IPS-11a (cell line): Measurements from ENCODE around the gene BRSK1.

Experiments
- H3K4me3 ChIP-seq: one replicate; pipeline ENCODE4 v1.5.1; 2013; ENCODE audit warnings: low read depth, low read length, control low read depth

Gene BRSK1

DNA sequence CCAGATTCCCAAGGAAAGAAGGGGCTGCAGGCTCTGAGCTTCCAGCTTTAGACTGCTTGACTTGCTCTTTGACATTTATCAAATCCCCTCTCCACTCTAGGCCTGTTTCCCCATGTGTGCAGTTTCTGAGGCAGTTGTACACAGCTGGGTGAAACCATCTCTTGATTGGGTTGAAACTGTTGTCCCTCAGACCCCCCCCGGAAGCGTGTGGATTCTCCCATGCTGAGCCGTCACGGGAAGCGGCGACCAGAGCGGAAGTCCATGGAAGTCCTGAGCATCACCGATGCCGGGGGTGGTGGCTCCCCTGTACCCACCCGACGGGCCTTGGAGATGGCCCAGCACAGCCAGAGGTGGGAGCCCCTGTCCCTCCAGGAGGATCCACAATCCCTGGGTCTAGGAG lies 19.7 kb downstream of the BRSK1 start:
- no peak overlapping the region for H3K4me3 ChIP-seq

DNA sequence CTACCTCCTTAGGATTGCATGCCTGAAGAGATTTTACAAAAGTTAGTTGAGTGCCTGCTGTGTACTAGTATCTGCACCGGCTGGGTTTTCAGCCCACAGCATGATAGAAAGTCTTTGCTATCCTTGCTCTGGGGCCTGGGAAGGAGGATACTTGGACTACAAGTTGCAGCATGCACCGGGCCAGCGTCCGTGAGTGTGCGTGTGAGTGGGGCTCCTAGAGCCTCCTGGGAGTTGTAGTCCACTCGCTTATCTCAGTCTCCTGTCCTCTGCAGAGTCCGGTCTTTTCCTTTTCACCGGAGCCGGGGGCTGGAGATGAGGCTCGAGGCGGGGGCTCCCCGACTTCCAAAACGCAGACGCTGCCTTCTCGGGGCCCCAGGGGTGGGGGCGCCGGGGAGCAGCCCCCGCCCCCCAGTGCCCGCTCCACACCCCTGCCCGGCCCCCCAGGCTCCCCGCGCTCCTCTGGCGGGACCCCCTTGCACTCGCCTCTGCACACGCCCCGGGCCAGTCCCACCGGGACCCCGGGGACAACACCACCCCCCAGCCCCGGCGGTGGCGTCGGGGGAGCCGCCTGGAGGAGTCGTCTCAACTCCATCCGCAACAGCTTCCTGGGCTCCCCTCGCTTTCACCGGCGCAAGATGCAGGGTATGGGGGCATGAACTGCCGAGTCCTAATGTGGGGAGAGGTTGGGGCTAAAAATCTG lies 20.6 kb downstream of the BRSK1 start:
- no peak overlapping the region for H3K4me3 ChIP-seq

DNA sequence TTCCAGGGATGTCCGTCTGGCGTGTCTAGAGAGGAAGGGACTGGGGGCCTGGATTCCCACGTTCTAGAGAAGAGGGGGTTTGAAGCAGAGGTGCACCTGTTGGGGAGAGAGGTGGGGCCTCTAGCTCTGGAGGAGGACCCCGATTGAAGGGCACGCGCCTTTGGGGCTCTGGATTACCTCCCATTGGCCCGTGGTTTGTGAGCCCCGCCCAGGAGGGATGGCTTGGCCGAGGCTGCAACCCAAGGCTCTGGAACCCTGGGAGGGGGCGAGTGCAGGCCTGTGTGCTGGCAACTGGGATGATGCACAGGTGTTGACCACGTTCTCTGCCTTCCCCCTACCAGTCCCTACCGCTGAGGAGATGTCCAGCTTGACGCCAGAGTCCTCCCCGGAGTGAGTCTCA lies 21.2 kb downstream of the BRSK1 start:
- H3K4me3 ChIP-seq = no peak overlapping the region

DNA sequence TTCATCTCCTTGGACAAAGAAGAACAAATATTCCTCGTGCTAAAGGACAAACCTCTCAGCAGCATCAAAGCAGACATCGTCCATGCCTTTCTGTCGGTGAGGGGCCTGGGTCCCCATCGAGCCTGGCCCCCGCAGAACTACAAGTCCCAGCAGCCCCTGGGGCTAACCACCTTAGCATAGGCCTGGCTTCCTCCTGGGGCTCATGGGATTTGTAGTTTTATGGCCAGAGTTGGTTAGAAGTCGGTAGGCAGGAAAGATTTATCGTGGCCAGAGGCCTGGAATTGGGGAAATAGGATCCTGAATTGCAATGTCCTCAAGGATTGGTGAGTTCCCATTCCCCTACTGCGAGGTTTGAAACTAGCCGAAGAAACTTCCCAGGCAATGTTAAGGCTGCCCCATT lies 21.7 kb downstream of the BRSK1 start:
- no peak overlapping the region for H3K4me3 ChIP-seq

DNA sequence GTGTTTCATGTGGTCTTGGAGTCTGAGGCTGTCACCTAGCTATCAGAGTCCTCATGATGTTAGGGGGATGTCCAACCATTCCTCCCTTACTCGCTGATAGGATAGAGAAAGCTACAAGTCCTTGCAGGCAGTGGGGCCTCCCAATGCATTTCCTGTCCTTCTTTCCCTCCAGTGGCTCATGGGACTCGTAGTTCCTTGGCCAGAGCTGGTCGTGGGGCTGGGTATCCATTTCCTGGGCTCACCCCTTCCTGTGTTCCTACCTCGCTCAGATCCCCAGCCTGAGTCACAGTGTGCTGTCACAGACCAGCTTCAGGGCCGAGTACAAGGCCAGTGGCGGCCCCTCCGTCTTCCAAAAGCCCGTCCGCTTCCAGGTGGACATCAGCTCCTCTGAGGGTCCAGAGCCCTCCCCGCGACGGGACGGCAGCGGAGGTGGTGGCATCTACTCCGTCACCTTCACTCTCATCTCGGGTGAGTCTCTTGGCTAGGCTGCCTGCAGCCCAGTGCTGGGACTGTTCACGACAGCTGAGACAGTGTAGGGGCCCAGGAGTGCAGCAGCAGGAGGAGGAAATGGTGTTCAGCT lies 22.3 kb downstream of the BRSK1 start:
- H3K4me3 ChIP-seq = no peak overlapping the region

DNA sequence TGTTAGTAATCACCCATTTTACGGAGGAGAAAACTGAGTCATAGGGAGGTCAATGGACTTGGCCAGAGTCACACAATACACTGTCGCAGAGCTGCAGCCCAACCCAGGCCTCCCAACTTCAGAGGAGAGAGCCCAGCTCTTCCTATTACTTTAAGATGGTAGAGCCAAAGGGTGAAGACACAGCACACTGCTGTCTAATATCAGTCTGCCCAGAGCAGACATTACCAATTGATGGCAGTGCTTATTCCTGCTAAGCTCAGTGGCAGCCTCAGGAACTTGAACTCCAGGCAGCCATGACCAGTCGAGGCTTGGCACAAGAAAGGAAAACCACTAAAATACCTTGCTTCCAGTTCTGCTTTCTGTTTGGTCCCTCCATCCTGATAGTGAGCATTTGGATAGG lies 22.9 kb downstream of the BRSK1 start:
- H3K4me3 ChIP-seq = no peak overlapping the region

DNA sequence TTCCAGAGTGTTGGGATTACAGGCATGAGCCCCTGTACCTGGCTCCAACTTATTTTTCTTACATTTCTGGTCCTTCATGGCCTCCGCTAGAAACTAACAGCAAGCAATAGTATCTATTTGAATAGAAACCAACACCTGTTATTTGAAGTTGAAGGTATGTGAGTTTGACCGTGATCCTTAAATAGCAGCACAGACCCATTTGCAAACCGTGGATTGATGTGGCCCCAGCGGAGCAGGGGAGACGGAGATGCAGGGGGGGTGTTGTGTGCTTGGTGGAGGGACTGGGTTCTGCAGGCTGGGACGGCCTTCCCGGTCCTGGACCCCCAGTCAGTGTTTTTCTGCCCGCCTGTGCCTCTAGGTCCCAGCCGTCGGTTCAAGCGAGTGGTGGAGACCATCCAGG lies 24.5 kb downstream of the BRSK1 start:
- no peak overlapping the region for H3K4me3 ChIP-seq

DNA sequence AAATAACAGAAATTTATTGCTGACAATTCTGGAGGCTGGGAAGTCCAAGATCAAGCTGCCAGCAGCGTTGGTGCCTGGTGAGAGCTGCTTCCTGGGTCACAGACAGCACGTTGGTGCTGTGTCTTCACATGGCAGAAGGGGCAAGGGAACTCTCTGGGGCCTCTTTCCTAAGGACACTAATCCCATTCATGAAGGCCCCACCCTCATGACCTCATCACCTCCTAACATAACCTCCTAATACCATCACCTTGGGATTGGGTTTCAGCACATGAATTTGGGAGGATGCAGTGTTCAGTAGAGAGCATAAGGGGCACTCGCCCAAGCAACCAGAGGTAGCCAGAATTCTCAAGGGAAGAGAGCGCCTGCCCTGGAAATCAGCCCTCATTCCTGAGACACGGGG lies 25.7 kb downstream of the BRSK1 start:
- no peak overlapping the region for H3K4me3 ChIP-seq

DNA sequence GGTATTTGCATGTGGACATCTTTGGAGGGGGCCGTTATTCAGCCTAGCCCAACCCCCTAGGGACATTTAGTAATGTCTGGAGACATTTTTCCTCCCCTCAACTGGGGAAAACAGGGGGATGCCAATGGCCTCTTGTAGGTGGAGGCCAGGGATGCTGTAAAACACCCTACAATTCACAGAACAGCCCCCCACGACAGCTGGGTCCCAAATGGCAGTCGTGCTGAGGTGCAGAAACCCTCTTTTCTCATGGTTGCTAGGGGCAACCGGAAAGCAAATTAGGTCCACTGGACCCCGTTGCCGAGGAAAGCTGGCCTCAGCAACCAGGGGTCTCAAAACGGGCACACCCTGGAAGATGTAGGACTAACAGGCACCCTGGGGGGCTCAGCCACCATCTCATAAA lies 26.7 kb downstream of the BRSK1 start:
- no peak overlapping the region for H3K4me3 ChIP-seq

DNA sequence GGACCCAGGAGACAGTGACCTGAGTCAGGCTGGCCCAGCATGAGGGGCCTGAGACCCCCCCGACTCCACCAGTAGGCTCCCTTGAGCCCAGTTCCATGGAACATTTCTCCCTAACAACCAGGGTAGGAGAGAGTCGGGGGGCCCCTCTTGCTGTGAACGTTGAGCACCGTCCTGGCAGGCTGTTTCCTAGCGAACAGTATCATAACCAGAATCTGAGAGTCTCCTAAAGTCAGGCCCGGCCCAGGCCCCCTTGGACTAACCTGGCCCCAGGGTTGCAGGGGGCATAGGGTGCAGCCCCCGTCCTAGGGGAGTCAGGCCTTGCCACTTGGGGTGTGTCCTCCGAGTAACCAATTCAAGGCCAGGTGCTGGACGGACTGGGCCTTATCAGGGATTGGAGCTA lies 27.6 kb downstream of the BRSK1 start:
- H3K4me3 ChIP-seq = no peak overlapping the region

DNA sequence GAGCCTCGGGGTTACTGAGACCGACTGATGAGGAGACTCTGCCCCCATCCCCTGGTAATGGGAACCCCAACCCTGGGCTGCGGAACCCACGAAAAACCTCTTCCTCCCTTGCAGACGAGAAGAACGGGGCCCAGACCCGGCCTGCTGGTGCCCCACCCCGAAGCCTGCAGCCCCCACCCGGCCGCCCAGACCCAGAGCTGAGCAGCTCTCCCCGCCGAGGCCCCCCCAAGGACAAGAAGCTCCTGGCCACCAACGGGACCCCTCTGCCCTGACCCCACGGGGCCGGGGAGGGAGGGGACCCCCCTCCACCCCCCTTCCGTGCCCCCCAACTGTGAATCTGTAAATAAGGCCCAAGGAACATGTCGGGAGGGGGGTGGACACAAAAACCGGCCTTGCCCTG lies 28.0 kb downstream of the BRSK1 start:
- H3K4me3 ChIP-seq = no peak overlapping the region

DNA sequence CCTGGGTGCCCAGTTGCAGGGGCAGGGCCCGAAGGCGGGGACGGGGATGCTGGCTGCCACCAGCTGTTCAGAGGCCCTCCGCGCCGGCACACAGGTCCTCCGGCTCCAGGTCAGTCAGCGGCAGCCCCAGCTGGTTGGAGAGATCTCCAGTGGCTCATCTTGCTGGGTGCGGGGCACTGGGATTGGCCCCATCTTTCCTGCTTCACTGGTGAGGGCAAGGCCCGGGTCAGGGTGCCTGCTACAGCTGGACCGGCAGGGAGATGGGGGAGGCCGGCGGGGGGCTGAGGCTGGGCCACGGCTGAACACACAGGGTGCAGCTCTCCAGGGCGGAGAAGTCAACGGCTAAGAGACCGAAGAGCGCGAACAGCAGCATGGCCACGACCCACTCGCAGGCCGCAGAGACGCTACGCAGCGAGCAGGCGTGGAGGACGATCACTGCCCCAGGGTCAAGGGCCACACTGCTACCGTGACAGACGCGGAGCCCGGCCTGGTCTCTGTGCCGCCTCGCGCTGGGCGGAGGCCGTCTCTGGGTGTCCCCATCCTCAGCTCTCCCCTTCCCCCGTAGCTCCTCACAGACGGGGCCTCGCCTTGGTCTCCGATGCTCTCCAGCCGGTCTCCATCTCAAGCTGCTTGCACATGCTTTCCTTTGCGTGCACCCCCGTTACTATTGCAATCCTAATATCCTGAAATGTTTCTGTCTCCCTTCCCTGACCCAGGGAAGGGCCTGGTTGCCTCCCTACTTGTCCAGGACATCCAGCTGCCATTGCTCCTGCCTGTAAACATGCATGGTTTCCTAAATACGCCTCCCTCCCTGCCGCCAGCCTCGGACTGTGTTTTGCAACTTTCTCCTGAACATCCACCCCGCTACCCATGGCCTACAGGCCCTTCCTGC lies 29.1 kb downstream of the BRSK1 start:
- H3K4me3 ChIP-seq = no peak overlapping the region

DNA sequence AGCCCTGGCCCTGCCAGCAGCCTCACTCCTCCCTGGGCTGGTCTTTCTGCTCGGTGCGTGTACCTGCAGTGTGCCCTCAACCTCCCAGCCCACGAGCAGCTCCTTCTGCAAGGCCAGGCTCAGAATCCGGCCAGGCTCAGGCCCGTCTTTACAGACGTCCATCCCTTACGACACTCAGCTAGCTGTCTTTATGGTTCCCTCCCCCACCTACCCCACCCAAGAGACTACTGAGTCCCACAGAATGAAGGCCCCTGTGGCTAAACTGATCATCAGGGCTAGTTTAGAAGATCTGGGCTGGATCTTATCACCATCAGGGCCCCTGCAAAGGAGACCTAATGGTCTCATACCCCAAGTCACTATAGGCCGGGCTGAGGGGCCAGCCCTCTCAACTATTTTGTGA lies 30.6 kb downstream of the BRSK1 start:
- H3K4me3 ChIP-seq = no peak overlapping the region

DNA sequence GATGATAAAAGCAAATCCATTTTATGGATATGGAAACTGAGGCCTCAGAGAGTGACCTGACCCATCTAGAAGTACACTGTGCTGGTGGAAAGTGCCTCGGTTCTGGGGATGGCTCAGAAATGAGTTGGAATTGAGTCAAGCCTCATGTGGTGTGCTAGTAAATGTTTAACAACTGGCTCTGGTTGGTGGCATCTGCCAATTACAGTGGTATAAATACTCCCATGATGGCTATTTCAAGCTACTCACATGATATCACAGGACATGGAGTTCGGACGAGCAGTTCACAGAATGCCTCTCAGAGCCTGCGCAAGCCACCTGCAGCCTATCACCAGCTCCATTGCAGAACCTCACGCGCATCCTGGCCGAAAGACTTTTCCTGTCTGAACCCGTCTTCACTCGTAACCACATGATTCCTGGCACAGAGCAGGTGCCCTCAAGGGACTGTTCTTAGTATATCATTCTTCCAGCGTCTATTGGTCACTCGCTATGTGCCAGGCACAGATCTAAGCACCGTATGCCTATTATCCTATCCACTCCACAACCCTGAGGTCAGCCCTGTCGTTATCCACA lies 32.2 kb downstream of the BRSK1 start:
- no peak overlapping the region for H3K4me3 ChIP-seq

DNA sequence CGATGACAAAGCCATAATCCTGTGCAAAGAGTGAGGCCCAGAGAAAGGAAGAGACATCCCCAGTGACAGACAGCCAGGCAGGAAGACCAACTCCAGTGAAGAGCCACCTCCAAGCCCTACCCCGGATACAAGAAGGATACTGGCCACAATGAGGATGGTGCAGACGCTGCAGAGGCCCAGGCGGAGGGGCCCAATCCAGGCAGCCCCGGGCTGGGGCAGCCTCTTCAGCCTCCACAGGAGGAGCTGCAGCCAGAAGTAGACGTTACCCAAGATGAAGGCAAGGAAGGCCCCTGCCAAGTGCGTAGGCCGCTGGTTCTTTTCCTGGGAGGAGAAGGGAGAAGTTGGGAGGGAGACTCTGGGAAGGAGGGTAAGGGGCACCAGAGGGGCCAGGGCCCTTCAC lies 32.8 kb downstream of the BRSK1 start:
- no peak overlapping the region for H3K4me3 ChIP-seq

DNA sequence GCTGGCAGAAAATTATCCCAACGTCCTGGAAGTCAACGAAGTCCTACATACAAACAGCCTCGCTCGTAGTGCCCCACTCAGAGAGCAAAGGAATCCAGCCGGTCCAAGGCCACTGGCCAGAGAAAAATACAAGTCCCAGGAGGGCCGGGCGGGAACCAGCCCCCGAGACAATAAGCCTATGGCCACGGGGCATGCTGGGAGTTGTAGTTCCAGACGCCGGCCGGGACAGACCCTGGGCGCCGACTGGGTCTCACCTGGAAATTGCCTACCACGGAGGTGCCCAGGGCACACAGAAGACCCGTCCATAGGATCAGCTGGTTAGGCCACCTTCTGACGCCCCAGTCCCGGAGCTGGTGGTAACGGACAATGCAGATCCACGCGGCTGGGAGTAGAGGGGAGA lies 36.0 kb downstream of the BRSK1 start:
- H3K4me3 ChIP-seq = peak overlapping the region; percentile 17

DNA sequence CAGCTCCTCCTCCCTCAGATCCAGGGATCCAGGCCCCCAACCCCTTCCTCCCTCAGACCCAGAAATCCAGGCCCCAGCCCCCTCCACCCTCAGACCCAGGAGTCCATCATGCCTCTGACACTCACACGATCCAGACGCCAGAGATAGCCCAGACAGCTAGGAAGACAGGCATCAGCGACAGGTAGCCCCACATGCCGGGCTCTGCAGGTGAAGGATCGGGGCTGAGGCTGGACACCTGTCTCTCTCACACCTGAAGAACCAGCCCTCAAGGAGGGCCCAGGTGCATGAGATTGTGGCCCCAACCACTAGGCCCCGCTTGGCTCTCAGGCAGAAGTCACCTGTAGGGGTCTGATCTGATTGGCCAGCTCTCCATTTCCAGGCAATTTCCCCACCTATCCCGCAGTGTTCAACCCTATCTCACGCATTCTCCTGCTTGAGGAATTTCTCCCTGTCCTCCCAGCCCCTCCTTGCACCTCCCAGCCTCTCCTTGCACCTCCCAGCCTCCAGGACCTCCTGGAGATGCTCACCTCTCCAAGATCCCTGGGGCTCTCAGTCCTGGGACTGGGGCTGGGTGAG lies 37.1 kb downstream of the BRSK1 start:
- H3K4me3 ChIP-seq = no peak overlapping the region

DNA sequence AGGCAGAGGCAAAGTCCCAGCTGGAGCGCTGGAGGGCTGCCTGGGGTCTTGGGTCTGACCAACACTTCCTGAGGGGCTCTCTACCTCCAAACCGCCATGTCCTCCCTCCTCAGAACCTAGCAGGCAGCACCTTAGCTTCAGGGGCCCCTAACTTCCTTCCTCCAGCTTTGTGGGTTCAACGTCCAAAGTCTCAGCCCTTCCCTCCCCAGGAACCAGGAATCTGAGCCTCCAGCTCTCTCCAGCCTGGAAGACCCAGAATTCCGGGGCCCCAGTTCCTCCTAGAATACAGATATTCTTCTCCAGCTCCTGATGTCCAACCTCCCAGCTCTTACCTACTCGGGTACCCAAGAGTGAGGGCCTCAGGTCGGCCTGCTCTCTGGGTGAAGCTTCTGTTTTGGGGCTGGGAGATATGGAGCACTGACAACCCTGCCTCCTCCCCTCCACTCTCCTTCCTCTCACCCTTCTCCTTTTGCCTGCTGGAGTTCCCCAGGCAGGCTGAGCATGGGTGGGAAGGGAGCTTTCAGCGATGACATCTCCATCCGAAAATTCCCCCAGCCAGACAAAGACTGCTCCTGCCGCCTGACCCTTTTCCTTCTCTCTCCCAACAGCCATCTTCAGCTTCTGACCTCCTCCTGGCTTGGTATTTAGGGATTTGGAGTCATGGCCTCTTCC lies 37.8 kb downstream of the BRSK1 start:
- no peak overlapping the region for H3K4me3 ChIP-seq

DNA sequence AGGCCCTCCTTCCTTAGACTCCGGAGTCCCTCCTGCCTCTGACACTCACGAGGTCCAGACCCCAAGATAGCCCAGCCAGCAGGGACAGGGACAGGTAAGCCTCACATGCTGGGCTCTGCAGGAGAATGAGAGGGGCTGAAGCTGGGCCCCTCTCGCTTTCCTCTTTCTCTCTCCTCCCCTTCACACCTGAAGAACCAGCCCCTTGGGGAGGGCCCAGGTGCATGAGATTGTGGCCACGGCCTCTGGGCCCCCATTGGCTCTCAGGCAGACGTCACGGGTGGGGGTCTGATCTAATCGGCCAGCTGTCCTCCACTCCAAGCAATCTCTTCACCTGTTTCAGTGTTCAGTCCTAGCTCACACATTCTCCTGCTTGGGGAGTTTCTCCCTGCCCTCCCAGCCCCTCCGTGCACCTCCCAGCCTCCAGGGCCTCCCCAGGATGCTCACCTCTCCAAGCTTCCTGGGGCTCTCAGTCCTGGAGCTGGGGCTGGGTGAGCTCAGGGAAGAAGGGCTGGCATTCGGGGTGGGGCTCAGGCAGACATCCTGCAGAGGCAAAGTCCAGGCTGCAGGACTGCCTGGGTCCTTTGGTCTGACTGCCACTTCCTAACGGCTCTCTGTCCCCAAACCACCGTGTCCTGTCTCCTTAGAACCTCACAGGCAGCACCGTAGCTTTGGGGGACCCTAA lies 38.5 kb downstream of the BRSK1 start:
- no peak overlapping the region for H3K4me3 ChIP-seq

DNA sequence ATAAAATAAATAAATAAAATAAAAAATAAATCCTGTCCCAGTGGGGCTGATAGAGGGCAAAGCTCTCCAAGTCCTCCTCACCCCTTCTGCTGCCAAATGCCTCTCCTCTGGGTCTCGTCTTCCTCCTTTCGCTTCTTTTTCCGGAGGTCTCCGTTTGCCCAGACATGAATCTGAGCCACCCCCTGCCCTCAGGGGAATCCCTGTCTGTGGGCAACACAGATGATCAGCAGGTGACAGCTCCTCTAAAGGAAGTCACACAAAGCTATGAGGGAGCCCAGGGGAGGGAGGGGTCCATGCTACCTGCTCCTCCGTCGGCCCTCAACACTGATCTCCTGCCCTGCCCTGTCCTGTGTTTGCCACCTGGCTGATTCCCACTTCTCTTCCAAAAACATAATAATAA lies 40.9 kb downstream of the BRSK1 start:
- no peak overlapping the region for H3K4me3 ChIP-seq
